ENCODE data around the gene UHMK1.

UHMK1 gene

DNA sequence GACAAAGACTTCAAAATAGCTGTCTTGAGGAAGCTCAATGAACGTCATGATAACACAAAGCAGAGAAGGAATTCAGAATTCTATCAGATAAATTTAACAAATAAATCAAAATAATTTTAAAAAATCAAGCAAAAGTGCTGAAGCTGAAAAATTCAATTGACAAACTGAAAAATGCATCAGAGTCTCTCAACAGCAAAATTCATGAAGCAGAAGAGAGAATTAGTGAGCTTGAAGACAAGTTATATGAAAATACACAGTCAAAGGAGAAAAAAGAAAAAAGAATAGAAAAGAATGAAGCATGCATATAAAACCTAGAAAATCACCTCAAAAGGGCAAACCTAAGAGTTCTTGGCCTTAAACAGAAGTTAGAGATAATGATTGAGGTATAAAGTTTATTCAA is 21.0 kb upstream of the UHMK1 start:
- no peak overlapping the region for H3K4me3 ChIP-seq (ENCODE audit: low read length)
- H3K9me3 ChIP-seq (replicated peaks; ENCODE audit: insufficient read depth, low read length) = no peaks in the 10 kb centered on the region
- H2AFZ ChIP-seq (ENCODE audit: low read length) = no peak overlapping the region
- no peaks in the 10 kb centered on the region for H3K36me3 ChIP-seq (replicated peaks; ENCODE audit: insufficient read depth, low read length)
- no peaks in the 10 kb centered on the region for H3K27me3 ChIP-seq (replicated peaks; ENCODE audit: insufficient read depth, low read length)
- H3K9me2 ChIP-seq (replicated peaks; ENCODE audit: insufficient read depth, low read length) = no peaks in the 10 kb centered on the region
- no peaks in the 10 kb centered on the region for H3K4me1 ChIP-seq (ENCODE audit: low read length)
- no peaks in the 10 kb centered on the region for H3F3A ChIP-seq (ENCODE audit: insufficient read depth, low read length)
- H3K4me2 ChIP-seq (ENCODE audit: low read depth, low read length) = no peak overlapping the region
- no peak for DNase-seq
- no peak overlapping the region for H3K9ac ChIP-seq (ENCODE audit: low read length)
- no peak for TF ChIP-seq EZH2 (optimal IDR thresholded peaks at IDR 0.05; ENCODE audit: low read depth, low read length)
- no peak for TF ChIP-seq EZH2phosphoT487 (IDR thresholded peaks at IDR 0.05; ENCODE audit: low read length)
- TF ChIP-seq, protein P1, sequence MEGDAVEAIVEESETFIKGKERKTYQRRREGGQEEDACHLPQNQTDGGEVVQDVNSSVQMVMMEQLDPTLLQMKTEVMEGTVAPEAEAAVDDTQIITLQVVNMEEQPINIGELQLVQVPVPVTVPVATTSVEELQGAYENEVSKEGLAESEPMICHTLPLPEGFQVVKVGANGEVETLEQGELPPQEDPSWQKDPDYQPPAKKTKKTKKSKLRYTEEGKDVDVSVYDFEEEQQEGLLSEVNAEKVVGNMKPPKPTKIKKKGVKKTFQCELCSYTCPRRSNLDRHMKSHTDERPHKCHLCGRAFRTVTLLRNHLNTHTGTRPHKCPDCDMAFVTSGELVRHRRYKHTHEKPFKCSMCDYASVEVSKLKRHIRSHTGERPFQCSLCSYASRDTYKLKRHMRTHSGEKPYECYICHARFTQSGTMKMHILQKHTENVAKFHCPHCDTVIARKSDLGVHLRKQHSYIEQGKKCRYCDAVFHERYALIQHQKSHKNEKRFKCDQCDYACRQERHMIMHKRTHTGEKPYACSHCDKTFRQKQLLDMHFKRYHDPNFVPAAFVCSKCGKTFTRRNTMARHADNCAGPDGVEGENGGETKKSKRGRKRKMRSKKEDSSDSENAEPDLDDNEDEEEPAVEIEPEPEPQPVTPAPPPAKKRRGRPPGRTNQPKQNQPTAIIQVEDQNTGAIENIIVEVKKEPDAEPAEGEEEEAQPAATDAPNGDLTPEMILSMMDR (IDR thresholded peaks at IDR 0.05; ENCODE audit: low read length) = no peak
- no peak overlapping the region for H3K27ac ChIP-seq (ENCODE audit: low read length)
- no peaks in the 10 kb centered on the region for H4K20me1 ChIP-seq (ENCODE audit: insufficient read depth, low read length)
- H3K79me2 ChIP-seq (ENCODE audit: low read length) = no peaks in the 10 kb centered on the region

DNA sequence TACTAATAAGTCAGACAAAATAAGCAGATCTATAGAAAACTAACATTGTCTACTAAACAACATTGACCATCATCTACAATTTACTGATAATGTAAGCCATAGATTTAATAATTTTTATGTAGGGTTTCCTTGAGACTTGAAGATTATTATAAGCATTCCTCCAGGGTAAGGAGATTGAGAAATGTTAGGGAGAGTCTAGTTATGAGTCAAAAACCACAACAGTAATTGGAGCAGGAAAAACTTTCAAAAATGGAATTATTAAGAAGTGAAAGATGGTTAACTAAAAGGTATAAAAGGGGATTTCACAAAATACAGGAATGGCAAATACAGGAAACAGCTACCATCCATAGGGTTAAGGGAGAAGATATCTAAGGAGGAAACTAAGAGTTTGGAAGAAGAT is 12.4 kb upstream of the UHMK1 start:
- Histone ChIP-seq H4K20me1 (ENCODE audit: insufficient read depth, low read length) (no peaks in the 10 kb centered on the region), H3K4me2 (ENCODE audit: low read depth, low read length) (no peak overlapping the region), H3F3A (ENCODE audit: insufficient read depth, low read length) (no peaks in the 10 kb centered on the region), H2AFZ (ENCODE audit: low read length) (no peak overlapping the region), H3K4me3 (ENCODE audit: low read length) (no peak overlapping the region), H3K79me2 (ENCODE audit: low read length) (no peaks in the 10 kb centered on the region), H3K4me1 (ENCODE audit: low read length) (no peaks in the 10 kb centered on the region), H3K9ac (ENCODE audit: low read length) (no peak overlapping the region), H3K27ac (ENCODE audit: low read length) (no peak overlapping the region), H3K36me3 (replicated peaks; ENCODE audit: insufficient read depth, low read length) (no peaks in the 10 kb centered on the region), H3K9me2 (replicated peaks; ENCODE audit: insufficient read depth, low read length) (no peaks in the 10 kb centered on the region), H3K27me3 (replicated peaks; ENCODE audit: insufficient read depth, low read length) (no peaks in the 10 kb centered on the region), H3K9me3 (replicated peaks; ENCODE audit: insufficient read depth, low read length) (no peaks in the 10 kb centered on the region)
- TF ChIP-seq EZH2phosphoT487 (IDR thresholded peaks at IDR 0.05; ENCODE audit: low read length) = no peak
- no peak for TF ChIP-seq EZH2 (optimal IDR thresholded peaks at IDR 0.05; ENCODE audit: low read depth, low read length)
- TF ChIP-seq, protein P1 (IDR thresholded peaks at IDR 0.05; ENCODE audit: low read length) = no peak
- DNase-seq = no peak

DNA sequence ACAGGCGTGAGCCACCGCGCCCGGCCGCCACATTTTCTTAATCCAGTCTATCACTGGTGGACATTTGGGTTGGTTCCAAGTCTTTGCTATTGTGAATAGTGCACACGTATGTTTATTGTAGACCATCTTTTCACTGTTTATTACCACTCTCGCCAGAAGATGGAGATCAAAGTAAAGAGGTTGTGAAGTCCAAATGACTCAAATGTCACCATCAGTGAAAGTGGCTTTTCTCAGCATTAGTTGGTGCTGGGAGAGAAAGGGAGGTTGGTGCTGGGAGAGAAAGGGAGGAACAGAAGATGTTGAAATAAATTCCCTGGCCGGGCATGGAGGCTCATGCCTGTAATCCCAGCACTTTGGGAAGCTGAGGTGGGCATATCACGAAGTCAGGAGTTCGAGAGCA is 10.4 kb upstream of the UHMK1 start:
- H3K9ac ChIP-seq (ENCODE audit: low read length) = no peak overlapping the region

More for the DNA sequence above, 10.4 kb upstream of the UHMK1 start:
- H3F3A ChIP-seq (ENCODE audit: insufficient read depth, low read length) = no peaks in the 10 kb centered on the region
- no peaks in the 10 kb centered on the region for H3K9me3 ChIP-seq (replicated peaks; ENCODE audit: insufficient read depth, low read length)
- no peaks in the 10 kb centered on the region for H3K4me1 ChIP-seq (ENCODE audit: low read length)
- no peaks in the 10 kb centered on the region for H3K36me3 ChIP-seq (replicated peaks; ENCODE audit: insufficient read depth, low read length)
- no peak overlapping the region for H3K27ac ChIP-seq (ENCODE audit: low read length)
- no peak overlapping the region for H3K4me3 ChIP-seq (ENCODE audit: low read length)
- no peaks in the 10 kb centered on the region for H3K9me2 ChIP-seq (replicated peaks; ENCODE audit: insufficient read depth, low read length)
- peak; percentile 33 for DNase-seq
- no peaks in the 10 kb centered on the region for H3K27me3 ChIP-seq (replicated peaks; ENCODE audit: insufficient read depth, low read length)
- no peaks in the 10 kb centered on the region for H3K79me2 ChIP-seq (ENCODE audit: low read length)
- H3K4me2 ChIP-seq (ENCODE audit: low read depth, low read length) = no peak overlapping the region
- H2AFZ ChIP-seq (ENCODE audit: low read length) = no peak overlapping the region
- TF ChIP-seq, protein P1 (IDR thresholded peaks at IDR 0.05; ENCODE audit: low read length) = no peak
- TF ChIP-seq EZH2 (optimal IDR thresholded peaks at IDR 0.05; ENCODE audit: low read depth, low read length) (no peak), EZH2phosphoT487 (IDR thresholded peaks at IDR 0.05; ENCODE audit: low read length) (no peak)
- H4K20me1 ChIP-seq (ENCODE audit: insufficient read depth, low read length) = no peaks in the 10 kb centered on the region

Measured in MM.1S (cell line).